Erythroblast (primary cell): ENCODE data around the gene PFAS.

Experiments used
- DNase-seq, 2 experiments: peaks; one replicate each; lab custom pipeline; 2025; lab: John Stamatoyannopoulos, UW
- GATA1 ChIP-seq: IDR thresholded peaks from 2 replicates; pipeline ENCODE4 v1.6.1; 2011; ENCODE audit warnings: low read depth, mild to moderate bottlenecking, control low read depth, low read length, moderate library complexity
- POLR2A ChIP-seq: IDR thresholded peaks from 2 replicates; pipeline ENCODE4 v1.6.1; 2011; ENCODE audit warnings: mild to moderate bottlenecking, low read length

PFAS gene

DNA sequence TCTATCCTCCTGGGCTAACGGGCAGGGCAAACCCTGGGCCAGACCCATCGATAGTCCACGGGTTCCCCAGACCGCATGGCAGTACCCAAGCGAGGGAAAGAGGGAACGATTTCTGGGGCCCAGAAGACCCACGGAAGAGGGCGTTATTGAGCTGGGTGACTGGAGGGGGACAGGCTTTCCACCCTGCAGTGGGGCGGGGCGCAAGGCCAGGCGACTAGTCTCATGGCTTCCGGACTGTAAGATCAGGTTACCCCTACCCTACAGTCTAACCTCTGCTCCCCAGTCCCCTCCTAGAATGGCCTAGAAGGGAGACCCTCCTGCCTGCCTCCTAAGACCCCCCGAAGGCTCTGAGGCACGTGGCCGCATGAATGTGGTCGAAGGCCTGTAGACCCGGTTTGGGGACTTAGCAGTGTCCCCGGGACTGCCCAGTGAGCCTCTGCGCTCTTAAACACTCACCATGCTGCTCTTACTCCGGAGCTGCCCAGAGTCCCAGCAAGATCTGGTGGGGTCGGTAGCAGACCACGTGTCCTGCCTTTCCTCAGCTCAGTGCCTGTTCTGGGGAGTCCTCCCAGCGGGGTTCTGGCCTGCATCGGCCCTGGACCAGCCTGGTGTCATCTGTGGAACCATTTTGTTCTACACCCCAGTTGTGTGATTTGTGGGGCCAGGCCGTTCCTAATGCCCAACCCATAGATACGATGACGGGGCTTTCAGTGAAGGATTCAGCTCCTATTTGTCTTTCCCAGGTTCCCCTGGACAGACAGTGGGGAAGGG, 25.5 kb upstream of the PFAS start:
- TF ChIP-seq GATA1 (no peak), POLR2A (peak; percentile 53)
- peak; percentile 77 to 79 for DNase-seq

DNA sequence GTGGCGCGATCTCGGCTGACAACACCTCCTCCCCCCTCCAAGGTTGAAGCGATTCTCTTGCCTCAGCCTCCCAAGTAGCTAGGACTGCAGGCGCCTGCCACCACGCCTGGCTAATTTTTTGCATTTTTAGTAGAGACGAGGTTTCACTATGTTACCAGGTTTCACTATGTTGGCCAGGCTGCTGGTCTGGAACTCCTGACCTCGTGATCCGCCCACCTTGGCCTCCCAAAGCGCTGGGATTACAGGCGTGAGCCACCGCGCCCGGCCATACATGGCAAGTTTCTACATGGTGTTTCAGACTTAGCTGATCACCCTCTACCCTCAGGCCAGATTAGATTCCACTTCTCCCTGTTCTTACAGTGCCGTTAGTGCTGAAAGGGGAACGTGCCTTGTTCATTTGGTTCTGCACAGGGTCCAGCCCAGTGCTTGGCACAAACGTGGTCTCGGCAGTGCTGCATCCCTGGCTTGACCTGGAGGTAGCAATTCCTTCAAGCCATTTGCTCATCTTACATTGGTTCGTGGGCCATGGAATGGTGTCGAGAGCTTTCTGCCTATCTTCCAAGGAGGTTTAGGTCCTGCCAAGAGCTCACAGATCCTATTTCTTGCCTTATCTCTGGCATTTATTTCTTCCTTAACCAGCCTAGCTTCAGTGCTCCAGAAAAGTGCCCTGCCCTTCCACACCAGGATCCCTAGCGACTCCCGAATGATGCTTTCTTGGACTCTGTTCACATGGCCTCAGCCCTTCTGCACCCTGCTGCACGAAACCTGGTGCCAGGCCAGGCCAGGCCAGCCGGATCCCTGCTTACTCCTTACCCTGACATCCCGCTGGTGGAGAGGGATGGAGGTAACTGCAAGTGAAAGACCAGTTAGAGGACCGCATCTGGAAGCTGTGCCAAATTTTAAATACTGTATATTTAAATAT, 23.9 kb upstream of the PFAS start:
- no peak for TF ChIP-seq POLR2A
- TF ChIP-seq GATA1 = no peak

DNA sequence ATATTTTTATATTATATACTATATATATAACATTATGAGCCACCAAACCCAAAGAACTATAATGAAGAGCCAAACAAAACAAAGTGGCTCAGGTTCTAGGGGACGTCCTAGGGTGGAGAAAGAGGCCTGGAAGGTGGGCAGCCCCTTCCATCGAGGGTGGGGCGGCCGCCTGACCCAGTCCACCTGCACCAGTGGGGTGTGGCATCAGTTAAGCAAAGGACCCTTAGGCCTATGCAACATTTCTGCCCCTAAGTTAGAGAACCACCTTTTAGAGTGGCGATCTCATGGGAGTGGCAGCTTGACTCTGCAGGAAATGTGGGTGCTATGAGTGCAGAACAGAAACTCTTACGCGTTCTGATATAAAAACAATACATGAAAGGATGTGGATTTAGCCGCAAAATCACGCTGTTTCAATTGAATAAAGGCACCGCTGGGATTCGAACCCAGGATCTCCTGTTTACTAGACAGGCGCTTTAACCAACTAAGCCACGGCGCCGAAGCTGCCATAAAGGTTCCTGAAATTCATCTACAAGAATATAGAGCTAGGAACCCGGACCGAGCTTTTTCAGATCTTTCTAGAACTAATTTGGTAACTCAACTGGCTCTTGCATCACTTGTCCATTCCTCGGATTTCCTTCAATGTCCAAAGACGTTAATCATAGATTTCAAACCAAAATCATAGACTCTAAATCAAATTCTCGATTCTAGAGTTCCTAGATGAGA, 23.1 kb upstream of the PFAS start:
- DNase-seq = peak; percentile 77 to 82
- TF ChIP-seq GATA1 (no peak), POLR2A (no peak)

More for the DNA sequence above, 23.9 kb upstream of the PFAS start:
- DNase-seq = no peak

GRCh38 chr17:8226536-8227237, 22.4 kb upstream of the PFAS start:
- peak; percentile 88 to 91 for DNase-seq
- TF ChIP-seq GATA1 (no peak), POLR2A (peak; percentile 53)

GRCh38 chr17:8227238-8227581, 21.9 kb upstream of the PFAS start:
- no peak for DNase-seq
- TF ChIP-seq POLR2A (no peak), GATA1 (no peak)

DNA sequence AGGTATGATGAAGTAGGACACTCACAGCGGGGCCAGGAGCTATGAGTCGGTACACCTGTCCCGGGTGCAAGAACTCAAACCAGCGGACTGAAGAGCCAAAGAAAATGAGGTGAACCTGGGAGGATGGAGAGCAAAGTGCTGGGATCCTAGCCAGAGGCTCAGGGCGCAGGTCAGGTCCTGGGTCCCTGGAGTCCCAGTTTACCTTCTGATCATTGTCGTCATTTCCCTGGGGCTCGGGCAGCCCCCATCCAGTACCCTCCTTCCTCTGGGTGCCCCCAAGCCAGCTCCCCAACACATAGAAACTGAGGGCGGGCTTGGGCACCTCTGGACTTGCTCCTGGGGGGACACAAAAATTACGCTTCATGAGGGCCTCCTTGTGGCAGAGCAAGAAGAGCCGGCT, 17.4 kb upstream of the PFAS start:
- TF ChIP-seq GATA1 (no peak), POLR2A (no peak)
- no peak for DNase-seq

DNA sequence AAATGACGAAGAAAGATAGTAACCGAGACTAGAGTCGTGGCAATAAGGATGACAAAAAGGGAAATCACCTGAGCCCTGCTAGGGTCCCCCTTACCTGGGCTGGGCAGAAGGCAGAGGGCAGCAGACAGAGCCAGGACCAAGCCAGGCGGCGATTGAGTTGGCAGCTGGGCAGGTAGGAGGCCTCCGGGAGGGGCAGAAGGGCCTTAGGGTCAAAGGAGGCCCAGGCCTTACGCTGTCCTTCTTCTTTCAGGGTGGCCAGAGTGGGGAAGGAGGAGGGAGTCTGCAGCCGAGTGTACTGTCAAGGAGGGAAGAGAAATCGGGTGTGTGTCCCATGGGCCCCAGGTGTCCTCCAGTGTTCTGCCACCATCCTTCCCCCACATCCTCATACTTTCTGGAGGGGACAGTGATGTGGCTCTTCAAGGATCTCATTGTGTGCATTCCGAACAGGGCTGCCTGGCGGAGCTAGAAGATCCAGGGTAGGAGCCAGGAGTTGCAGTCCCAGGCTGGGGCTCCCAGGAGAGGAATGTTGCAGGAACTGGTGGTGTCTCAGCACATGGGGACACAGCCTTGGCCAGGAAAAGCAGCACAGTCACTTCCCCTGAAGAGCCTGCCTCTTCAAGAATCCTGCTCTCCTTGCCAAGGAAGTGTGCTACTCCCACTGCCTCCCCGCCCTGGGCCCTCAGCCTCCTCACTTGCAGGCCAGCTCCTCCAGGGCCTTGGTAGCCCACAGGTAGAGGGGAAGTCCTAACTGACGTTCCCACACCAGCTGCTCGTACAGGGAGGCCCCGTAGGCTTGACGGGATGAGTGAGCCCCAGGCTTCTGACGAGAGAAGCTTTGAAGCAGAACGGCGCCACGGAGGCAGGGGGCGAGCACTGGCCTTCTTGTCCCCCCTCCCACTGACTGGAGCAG, 14.5 kb upstream of the PFAS start:
- TF ChIP-seq POLR2A (no peak), GATA1 (no peak)

GRCh38 chr17:8235676-8236075, 13.4 kb upstream of the PFAS start:
- TF ChIP-seq POLR2A (no peak), GATA1 (no peak)

More for the DNA sequence above, 14.5 kb upstream of the PFAS start:
- no peak for DNase-seq

GRCh38 chr17:8237175-8237574, 11.9 kb upstream of the PFAS start:
- no peak for DNase-seq
- no peak for TF ChIP-seq GATA1
- no peak for TF ChIP-seq POLR2A

More at GRCh38 chr17:8235676-8236075, 13.4 kb upstream of the PFAS start:
- no peak for DNase-seq

DNA sequence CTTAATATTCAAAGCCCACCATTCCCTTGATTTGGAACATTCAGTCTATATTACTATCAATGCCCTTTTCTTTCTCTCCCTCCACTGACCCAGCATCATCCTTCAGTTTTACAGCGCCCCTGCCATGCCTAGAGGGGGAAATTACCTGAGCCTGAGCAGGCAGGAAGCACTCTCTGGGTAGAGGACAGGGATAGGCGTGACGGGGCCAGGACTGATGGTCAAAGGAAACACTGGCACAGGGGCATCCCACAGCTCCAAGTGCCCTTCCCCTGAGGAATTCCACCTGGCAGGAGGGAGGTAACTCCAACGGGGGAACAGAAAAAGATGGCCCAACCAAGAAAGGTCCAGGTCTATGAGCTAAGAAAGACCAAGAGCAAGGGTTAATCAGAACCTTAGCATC, 11.2 kb upstream of the PFAS start:
- no peak for DNase-seq
- TF ChIP-seq GATA1 (no peak), POLR2A (no peak)

DNA sequence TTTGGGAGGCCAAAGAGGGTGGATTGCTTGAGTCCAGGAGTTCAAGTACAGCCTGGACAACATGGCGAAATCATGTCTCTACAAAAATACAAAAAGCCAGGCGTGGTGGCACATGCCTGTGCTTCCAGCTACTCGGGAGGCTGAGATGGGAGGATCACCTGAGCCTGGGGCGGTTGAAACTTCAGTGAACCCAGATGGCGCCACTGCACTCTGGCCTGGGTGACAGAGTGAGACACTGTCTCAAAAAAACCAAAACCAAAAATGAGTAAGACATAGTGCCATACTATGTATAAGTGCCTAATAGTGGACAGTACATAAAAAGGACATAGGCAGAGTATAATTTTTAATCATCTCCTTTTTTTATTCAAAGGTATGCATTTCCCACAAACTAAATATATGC, 5.3 kb upstream of the PFAS start:
- TF ChIP-seq POLR2A = no peak
- TF ChIP-seq GATA1 = no peak
- no peak for DNase-seq

- DNase-seq = no peak
- TF ChIP-seq POLR2A (no peak), GATA1 (no peak)
Observed at GRCh38 chr17:8244768-8245167, 4.3 kb upstream of the PFAS start.
